OCI-LY1 (cell line): Measurements from ENCODE around the gene SLC43A2.

Experiments
- CTCF ChIP-seq: fragments of 200-600 bp; sonication (generic), shearing (Covaris generic); IDR thresholded peaks from 2 replicates; pipeline ENCODE4 v1.5.1; 2017; ENCODE audit warnings: mild to moderate bottlenecking, antibody characterized with exemption, low read length, moderate library complexity, mixed read lengths
- EZH2 ChIP-seq: fragments of 200-600 bp; sonication (generic), shearing (Covaris generic); IDR thresholded peaks from 2 replicates; pipeline ENCODE4 v1.8.0; 2017; ENCODE audit warnings: borderline replicate concordance, mixed run types, mild to moderate bottlenecking, antibody characterized with exemption, low read length, moderate library complexity, mixed read lengths

- TF ChIP-seq CTCF (peak; percentile 75), EZH2 (no peak)
Measured at GRCh38 chr17:1648173-1648962, 19.7 kb upstream of the SLC43A2 start.
